Hematopoietic multipotent progenitor cell treated with erythropoietin and hydrocortisone succinate and interleukin-3 and kit ligand, for 8 days (in vitro differentiated cells): ENCODE data around the gene ADAMTS5.

Experiments
- DNase-seq: peaks from one replicate; pipeline ENCODE4 v3.0.0-alpha.2; 2015

Gene ADAMTS5

DNA sequence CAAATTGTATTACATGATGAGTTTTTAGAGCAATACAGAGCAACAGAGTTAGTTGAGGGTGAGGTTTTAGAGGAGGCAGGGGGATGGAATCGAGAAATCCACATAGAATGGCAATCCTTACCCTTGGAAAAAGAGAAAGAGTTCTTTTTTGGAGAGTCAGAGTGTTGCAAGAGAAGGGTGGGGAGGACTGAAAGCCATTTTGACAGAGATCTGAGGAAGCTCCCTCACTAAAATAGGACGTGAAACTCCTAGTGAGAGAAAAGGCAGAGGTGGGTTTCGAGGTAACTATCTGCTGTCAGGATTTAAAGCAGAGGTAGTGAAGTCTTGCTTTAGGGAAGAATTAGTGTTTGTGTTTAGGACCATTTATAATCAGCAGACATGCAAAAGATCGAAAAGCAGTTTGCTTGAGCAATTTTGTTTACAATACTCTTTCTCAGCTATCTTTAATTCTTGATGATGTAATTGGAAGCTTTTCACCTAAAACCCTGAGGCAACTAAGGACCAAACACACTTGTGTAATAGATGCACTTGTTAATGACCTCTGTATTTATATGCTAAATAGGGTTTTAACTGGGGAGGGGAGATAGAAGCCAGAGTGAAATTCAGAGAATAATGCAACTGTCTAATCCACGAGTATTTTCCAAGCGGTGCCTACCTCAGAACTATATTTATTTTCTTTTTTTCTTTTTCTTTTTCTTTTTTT lies 20.0 kb downstream of the ADAMTS5 start:
- no peak for DNase-seq

DNA sequence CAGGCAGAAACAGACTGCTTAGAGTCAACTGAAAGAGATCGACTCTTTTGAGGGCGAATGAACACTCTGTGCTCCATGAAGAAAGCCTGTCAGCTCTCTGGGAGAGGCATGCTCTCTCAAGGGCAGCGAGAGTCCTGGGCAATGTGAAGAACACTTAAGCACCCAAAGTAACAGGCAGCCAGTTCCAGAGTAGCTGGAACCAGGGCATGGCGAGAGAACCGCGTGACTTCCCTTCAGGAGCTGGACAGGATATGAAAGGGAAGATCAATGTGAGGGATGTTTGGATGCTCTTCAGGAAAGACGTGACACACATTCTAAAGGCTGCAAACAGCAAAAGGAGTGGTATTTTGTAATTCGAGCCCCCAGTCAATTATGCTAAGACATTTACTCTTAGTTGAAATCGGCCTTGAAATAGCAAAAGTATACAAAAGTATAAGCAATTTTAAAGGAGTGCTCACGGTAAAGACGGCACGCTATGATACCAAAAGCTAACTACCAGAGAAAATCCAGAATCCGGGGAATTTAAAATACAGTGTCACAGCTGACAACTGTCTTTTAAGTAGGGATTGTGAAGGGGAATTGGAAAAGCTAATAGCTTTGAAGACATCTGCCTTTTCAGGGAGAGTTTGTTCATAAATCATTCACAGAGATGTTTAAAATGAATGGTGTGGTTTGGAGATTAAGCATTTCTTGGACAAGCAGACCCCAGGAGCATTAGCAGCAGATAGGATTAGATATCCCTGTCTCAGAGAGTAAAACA lies 20.8 kb downstream of the ADAMTS5 start:
- DNase-seq = no peak

DNA sequence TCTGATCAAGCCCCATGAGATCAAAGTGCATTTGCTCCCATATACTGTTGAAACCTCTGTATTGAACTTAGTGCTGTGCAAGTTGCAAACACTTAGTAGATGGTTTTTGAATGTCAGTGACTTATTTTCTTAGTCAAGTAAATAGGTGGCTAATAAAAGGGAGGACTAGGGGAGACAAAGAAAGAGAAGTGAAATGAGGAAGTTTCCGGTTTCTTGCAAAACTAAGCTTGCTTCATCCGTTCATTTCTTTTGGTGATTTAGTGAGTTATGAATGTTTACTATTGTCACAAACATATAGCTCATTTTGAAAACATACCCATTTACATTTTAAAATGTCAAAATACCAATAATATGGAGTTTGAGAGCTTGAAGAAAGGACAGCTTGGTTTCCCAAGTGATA lies 23.0 kb downstream of the ADAMTS5 start:
- no peak for DNase-seq

DNA sequence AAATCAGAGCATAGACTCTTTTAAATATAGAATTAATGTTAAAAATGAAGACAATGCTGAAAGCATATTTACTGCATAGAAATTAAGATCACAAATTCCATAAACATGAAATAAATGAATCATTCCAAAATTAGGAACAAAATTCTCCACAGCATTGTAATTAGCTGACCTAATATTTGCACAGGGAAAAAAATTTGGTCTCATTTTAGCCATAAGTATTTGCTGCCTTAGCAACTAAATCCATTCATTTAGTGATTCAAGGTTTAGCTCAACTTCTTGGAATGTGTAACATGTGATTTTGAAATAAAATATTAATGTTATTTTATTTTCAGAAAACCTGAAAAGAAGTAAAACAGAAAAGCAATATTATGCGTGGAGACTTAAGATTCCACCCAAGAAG lies 25.5 kb downstream of the ADAMTS5 start:
- DNase-seq = no peak

DNA sequence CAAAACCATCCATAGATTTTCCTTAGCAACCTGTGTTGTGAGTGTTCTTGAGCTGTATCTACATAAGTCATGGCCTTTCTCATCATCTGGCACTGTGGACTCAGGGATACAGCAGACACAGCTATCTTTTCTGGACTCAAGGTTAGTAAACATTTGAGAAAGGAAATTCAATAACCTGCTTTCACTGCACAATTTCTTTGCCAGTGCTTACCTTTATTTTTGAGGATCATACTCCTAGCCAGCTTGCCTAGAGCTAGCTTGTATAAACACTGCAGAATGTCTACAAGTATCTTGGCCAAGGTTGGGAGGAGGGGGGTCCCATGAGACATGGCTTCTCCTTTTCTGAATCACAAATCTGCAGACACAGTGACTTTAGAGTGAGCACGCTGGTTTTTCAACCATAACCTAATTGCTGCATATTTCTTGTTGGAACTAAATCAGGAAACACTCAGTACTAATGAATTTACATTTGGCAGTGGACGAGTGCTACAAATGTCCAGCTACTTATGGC lies 27.2 kb downstream of the ADAMTS5 start:
- DNase-seq = no peak

DNA sequence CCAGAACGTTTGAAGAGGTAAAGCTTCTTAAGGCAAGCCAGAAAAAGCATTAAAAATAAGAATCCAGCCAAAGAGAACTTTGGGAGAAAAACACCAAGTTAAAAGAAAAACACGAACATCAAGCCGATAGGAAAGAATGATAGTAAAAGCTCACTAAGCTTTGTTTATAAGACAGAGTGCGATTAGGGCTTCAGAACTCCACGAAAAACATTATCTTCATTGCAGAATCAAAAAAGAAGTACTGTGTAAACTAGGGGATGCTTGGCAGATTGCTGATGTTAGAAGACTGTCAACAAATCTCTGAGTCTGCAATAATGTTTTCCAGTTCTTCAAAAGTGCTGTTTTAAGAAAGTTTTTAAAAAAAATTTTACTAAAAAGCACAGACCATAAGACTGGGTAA lies 30.2 kb downstream of the ADAMTS5 start:
- no peak for DNase-seq

DNA sequence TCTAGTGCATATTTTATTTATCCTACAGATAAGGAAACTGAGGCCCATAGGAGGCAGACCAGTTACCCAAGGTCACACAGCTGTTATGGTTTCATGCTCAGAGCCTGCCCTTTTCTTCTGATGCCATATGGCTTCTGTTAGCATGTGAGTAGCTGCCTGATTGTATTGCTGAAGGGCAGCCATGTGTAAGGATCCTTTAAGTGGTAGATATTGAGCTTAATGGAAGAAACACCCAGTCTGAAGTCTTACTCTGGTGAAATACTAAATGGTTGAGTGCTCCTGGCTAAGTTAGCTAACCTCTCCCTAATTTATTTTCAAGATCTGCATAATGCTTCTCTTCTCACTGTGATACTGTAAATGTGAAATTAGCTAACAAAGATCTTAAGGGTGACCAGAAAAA lies 30.9 kb downstream of the ADAMTS5 start:
- DNase-seq = no peak

DNA sequence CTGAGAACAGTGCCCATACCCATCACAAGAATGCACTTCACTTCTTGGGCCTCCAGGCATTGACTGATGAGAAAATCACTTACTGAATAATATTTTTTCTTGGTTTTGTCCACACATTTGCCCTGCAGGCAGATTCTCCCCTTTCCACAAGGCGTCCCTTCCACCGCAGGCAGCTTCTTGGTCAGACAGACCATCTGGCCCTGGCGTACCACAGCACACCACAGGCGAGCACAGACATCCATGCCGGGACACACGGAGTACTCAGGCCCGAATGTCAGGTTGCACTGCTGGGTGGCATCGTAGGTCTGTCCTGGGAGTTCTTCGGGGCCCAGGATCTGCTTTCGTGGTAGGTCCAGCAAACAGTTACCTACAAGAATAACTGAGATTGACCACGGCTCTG lies 32.5 kb downstream of the ADAMTS5 start:
- DNase-seq = no peak

DNA sequence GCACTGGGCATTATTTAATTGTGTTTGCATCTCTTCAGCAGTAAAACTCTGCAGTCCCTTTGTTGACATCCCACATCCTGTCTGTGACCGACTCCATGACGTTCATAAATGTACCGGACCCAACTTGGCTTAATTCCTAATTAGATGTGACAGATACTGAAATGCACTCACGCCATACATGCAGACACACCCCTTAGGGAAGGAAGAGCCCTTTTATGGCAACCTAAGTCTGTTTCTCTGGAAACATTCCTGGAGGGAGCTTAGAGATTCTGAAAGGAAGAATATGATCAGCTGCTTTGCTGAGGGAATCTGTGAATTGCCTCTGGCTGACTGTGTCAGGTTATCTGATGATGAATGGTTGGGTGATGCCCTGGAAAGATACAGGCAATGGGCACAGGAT lies 33.4 kb downstream of the ADAMTS5 start:
- no peak for DNase-seq

DNA sequence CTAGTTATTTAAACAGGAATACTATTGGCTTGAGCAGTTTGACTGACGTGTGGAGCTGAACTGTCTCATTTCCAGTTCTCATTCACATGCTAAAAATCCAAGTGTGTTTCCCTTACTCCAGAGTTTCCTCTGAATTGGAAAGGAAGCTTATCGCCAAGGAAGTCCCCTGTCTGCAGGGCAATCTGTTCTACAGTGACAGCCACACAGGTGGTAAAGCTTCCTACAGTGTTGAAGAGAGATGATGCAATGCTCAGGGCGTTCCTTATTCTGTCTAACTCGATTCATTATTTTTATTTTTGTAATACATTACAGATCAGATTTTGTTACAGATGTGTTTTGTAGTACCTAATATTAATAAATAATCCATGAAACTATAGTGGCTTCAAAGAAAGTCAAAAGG lies 41.3 kb downstream of the ADAMTS5 start:
- DNase-seq = no peak

DNA sequence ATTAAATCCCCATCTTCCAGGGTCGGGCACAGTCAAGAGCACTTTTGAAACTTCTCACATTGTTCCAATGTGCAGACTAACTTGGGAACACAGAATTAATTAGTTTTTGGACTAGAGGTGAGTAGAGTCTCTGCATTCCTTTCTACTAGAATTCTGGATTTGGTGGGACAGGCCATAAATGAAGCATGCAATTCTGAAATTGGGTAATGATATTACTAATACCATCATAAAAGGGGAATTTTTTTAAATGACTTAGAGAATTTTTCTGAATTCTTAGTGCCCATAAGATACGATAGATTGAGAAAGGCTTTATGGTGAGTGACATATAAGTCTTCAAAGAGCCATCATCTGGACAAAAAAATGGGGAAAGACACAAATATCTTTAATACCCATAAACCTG lies 41.8 kb downstream of the ADAMTS5 start:
- DNase-seq = no peak

DNA sequence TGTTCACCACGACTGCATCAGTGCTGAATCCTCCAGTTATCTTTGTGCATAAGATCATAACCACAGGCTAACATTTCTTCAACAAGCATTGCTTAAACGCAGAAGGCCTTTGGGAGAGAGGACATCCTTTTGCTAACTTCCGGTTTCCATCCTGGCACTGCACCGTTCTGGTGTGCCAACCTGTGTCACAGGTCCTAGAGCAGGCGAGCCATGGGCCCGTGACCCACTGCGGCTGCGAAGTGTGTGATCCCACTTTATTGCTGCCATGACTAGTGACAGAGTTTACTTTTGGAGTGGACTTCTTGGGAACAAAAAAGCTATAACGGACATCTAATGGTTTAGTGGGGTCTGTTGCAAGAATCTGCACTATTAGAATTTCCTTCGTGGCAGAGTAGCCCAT lies 42.9 kb downstream of the ADAMTS5 start:
- DNase-seq = no peak

DNA sequence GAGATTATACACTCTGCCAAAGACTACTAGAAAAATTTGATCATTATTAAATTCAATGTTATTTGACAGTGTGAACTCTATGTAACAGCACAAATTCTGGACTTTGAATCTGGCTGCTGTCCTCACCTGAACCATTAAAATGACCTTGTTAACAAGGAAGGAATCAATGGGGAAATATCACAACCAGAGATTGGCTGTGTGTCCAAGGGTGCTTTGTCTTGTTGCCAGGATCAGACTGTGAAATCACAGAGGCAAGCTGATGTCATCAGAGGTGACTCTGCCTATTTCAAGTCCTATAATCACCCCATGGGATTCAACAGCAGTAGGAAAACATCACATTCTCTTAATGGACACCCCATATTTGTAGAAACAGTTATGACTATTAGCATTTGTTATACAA lies 46.8 kb downstream of the ADAMTS5 start:
- DNase-seq = no peak

DNA sequence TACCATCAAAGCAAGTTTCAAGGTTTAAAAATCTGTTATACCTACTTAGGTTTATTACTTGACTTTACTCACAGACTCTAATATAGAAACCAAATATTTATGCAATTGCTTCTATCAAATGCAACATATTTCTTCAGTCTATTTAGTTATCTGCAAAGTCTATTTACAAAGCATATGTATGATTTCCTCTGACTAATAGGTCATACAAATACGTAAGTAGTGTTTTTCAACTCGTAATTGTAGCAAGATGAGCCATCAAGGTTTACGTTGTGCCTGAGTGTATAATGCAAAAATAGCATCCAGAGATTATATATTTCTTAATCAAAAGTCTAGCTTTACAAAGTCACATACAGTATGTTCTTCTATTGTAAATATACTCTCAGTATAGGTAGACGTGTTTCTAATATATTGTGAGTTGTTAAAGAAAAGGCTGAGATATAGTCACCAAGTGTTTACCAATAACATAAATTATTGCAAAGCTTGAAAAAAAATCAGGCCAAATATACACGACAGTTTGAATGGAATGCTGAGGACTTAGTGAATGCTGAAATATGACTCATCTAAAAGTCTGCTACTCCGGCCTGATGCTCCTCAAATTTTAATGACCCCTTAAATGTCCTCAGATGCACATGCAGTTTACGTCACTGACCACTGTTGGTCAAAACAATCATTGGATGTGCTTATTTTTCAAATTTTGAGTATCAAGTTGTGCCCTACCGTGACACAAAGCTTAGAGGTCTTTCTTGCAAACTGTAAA lies 48.4 kb downstream of the ADAMTS5 start:
- no peak for DNase-seq

DNA sequence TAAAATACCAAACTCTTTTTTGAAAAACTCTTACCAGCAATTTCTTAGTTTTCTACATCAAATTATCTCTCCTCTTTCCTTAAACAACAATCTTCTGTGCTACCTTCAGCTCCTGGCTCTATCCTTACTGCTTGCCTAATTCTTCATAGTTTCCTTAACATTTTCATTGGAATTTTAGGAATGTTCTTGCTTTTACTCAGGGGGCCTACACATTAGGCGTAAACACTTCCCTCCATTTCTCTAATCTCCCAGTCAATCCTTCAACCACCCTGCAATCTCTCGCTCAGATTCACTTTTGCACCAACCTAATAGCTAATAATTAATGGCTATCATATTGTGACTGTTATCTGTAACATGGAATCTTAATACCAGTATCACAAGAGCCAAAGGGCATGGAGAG lies 50.1 kb downstream of the ADAMTS5 start:
- DNase-seq = no peak

DNA sequence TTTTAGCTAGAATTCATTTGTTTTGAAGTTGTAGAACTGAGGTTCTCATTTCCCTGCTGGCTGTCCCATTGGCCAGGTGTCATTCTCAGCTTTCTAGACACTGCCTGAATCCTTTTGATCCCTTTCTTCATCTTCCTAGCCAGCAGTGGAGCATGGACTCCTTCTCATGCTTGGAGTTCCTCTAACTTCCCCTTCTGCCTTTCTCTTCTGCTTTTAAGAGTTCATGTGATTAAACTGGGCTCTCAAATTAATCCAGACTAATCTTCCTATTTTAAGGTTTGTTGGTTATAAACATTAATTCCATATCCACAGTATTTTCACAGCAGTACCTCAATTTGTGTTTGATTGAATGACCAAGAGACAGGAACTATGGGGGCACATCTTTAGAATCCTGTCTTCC lies 52.3 kb downstream of the ADAMTS5 start:
- no peak for DNase-seq

DNA sequence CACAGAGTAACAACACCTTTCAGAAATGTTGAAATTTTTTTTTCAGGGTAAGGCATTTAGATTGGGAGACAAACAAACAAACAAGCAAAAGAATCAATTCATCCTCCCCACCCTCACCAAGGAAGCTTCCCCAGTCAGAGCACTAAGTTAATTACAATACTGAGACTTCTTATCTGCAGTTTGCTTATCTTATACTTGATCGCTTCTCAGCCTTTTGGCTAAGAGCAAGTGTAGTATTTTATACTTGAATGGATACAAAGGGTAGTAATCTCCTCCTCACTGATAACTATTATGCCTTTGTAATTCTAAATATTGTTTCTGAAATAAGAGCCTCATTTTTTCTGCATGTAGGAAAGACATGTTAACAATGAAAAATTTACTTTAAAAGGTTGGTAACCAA lies 54.4 kb downstream of the ADAMTS5 start:
- DNase-seq = no peak

DNA sequence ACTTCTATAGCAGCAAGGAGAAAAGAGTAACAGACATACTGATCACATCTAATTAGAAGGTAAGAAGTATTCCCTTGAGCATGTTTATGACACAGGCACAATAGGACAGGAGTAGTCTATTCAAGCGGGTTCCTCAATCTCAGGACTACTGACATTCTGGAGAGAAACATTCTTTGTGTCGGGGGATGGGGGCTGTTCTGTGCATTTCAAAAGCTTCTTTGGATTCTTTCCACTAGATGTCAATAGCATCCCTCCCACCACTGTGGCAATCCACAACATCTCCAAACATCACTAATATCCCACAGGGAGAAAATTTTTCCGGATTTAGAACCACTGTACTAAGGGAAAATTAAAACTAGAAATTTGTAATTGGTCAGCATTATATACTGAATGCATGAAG lies 56.9 kb downstream of the ADAMTS5 start:
- DNase-seq = no peak

DNA sequence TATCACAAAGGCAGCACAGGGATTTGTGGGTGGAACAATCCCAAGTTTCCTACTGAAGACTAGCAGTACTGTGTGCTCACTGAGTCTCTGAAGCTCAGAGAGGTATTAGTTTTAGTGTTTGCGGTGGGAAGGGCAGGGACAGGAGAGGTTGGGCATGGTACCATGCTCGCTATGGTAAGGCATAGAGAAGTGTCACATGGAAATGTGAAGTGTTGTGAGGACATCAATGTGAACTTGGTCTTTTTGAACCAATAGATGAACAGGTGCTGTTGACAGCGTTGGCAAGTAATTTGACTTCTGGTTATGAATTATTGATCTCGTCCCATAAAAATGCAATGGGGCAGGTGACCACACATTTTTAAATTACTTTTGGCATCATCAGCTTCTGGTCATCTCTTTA lies 65.9 kb downstream of the ADAMTS5 start:
- DNase-seq = no peak

DNA sequence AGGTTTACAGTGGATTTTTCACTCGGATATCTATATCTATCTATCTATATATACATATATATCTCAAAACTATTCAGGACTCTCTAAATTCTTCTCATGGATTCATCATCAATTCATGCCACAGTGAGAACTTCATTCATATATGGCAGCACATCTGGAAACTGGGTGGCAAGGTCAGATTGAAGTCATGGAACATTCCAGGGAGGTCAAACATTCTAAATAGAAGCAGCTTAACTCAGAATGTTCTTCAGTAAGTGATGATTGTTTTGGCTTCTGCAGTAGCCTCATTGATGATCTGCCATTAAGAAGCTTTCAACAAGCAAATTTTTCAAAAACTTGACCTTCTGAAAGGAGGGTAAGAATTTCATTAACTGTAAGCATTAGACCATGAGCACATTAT lies 74.7 kb downstream of the ADAMTS5 start:
- no peak for DNase-seq

DNA sequence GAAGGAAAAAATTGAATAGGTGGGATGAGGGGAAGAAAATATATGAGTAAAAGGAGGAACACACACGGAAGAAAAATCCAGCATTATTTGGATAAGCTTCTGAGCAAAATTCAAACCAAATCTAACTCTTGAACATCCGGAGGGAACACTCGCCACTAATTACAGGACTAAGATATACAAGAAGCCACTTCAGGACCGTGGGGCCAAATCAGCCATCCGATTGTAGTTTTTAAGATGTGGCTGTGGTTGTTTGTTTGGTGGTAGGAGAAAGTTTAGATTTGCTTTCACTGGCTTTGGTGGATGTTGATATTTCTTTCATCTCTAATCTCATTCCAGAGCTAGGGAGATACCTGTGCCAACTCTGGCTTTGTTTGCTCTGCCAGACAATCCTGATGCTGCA lies 78.0 kb downstream of the ADAMTS5 start:
- DNase-seq = no peak

DNA sequence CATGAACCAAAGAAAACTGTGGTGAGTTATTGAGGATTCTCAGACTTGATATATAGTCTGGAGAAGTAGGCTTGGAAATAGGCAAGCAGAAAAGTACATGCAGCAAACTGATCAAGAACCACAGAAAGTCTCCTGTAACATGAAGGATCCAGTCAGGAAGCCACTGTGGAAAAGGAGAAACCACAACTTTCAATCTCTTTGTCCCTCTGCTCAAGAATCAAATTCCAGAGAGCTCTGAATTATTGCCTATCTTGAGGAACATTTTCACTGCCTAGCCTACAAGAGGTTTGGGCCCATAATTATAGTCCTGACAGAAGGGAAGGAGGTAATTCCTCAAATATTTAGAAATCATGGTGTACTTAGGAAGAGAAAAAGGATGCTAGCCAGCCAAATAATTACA lies 78.6 kb downstream of the ADAMTS5 start:
- DNase-seq = no peak

DNA sequence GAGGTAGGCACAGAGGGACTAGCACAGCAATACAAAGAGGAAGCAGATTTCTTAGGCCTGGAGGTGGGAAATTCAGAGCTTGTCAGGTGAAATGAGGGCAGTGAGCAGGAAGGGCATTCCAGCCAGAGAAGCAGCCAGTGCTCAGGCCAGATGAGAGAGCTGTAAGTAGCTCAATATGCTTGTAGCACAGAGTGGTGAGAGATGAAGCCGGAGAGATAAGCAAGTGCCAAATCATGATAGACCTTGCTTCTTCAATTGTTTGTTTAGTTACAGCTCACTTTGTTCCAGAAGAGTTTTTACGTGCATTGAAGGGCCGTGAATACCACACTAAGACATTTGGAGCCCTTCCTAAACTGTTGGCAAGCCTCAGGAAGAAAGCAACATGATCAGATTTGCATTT lies 79.6 kb downstream of the ADAMTS5 start:
- DNase-seq = no peak

DNA sequence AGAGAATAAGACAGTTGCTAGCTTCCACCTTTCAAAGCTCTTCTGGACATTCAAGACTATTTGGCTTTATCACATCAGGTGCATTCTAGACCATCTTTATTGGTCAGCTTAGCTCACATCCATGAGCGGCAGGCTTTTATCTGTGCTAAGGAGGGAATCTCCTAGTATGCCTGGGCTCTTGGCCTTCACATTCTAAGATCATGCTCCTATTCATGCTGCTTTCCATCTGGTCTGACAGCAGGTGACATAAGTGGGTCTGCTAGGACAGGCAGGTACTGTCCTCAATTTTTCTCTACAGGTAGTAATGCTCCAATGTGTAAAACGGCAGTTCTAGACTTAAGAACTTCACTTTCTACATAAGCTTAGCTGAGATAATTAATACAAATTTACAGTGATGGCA lies 82.5 kb downstream of the ADAMTS5 start:
- DNase-seq = no peak
